ENCODE data around the gene IL31. TPM values are rescaled to one million over a fixed set of nuclear protein-coding genes. Genes with fewer than 3 reads are reported as not detected.

Gene IL31
- total and polyA plus RNA-seq, 4 donors = not detected

DNA sequence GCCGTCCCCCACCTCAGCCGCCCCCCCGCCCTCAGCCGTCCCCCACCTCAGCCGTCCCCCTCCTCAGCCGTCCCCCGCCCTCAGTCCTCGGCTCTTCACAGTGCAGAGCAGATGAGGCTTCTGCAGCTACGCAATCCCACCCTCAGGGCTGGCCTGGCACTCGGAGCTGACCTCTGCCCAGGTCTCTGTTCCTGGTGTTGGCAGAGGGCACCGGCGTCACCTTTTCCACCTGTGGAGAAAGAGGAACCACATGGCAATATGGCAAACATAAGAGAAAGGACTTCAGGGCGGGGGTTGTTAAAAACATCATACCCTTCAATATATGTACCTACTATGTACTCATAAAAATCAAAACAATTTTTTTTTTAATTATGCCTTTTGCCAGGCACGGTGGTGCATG lies 49.7 kb downstream of the IL31 start:
- DNase-seq (peak in 1 of 3 donors; percentile 0), ATAC-seq (ENCODE audit: insufficient read depth, low FRiP score) (no peak)
- Histone ChIP-seq H3K27me3 (ENCODE audit: control insufficient read depth in 3 of 3, insufficient read depth in 3 of 3, low read length in 2 of 3) (no peaks in the 10 kb centered on the region), H3K27ac (ENCODE audit: low read depth in 1 of 2, low read length in 1 of 2) (no peak overlapping the region), H3K9ac (ENCODE audit: insufficient read depth in 1 of 2, low read length in 2 of 2) (no peak overlapping the region), H3K4me1 (ENCODE audit: control insufficient read depth in 5 of 5, insufficient read depth in 5 of 5, low read length in 5 of 5) (peaks cover 0 to 12% (median 3%) of the 10 kb centered on the region in 5 donors), H3K36me3 (ENCODE audit: control insufficient read depth in 4 of 4, insufficient read depth in 4 of 4, low read length in 4 of 4) (peaks cover under 1 to 20% (median 16%) of the 10 kb centered on the region in 4 donors), H3K9me3 (ENCODE audit: control insufficient read depth in 4 of 4, insufficient read depth in 3 of 4, low read length in 3 of 4) (no peaks in the 10 kb centered on the region), H3K4me3 (no peak overlapping the region)
- TF ChIP-seq CTCF (IDR thresholded peaks at IDR 0.05; ENCODE audit: control extremely low read depth, extremely low read depth) = no peak
- 87 to 88% methylated on average over 10 to 13 of the region's 14 CpGs for WGBS, 2 donors

DNA sequence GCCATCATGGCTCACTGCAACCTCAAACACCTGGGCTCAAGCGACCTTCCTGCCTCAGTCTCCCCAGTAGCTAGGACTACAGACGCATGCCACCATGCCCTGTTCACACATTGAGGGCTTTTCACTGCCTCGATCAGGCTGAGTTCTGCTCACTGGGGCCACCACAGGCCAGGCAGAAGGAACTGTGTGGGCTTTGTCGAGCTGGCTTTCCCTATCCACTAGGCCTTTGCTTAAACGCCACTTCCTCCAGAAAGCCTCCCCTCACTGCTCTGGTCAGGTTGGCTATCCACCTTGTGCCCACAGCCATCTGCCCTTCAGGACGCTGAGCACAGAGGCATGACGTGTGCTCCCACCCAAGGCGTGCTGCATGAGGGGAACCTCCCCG lies 50.3 kb downstream of the IL31 start:
- no peak overlapping the region for H3K9ac ChIP-seq (ENCODE audit: insufficient read depth in 1 of 2, low read length in 2 of 2)
- ATAC-seq (ENCODE audit: insufficient read depth, low FRiP score) = no peak

DNA sequence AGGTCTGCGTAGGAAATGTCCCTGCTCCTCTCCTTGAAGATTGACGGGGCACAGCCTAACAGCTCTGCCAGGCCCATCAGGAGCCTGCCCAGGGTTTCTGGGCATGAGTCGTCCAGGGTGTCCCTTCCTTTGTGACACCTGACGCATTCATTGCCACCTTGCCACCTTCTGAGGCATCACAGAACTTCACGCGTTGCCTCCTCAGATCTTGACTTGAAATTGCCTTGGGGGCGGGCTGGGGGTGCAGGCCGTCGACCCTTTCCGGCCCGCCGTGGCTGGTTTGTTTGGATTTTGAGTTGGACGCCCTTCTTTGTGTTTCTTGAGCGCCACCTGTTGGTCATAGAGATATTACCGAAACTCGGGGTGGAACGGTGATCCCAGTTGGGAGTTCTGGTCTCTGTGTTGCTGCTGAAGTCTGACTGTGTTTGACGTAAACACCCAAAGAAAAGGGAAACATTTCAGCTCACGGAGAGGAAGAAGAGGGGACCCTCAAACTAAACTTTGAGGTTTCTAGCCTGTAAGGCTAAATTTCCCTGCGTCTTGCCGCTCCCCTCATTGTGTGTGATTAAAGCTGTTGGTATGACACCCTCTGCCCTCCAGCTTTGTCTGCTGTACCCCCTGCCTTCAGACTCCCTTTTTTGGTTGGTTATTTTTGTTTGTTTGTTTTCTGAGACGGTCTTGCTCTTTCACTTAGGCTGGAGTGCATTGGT lies 50.8 kb downstream of the IL31 start:
- peak; percentile 78 to 86 (median 82) for DNase-seq
- peaks cover 0 to 10% (median 8%) of the 10 kb centered on the region in 4 donors for H3K36me3 ChIP-seq (ENCODE audit: control insufficient read depth in 4 of 4, insufficient read depth in 4 of 4, low read length in 4 of 4)
- H3K4me3 ChIP-seq = no peak overlapping the region
- no peaks in the 10 kb centered on the region for H3K9me3 ChIP-seq (ENCODE audit: control insufficient read depth in 4 of 4, insufficient read depth in 3 of 4, low read length in 3 of 4)
- 21% methylated on average over 22 of the region's 22 CpGs for WGBS, 2 donors
- TF ChIP-seq CTCF (IDR thresholded peaks at IDR 0.05; ENCODE audit: control extremely low read depth, extremely low read depth) = peak; percentile 73
- H3K27ac ChIP-seq (ENCODE audit: low read depth in 1 of 2, low read length in 1 of 2) = no peak overlapping the region
- H3K9ac ChIP-seq (ENCODE audit: insufficient read depth in 1 of 2, low read length in 2 of 2) = no peak overlapping the region
- H3K27me3 ChIP-seq (ENCODE audit: control insufficient read depth in 3 of 3, insufficient read depth in 3 of 3, low read length in 2 of 3) = no peaks in the 10 kb centered on the region
- peak; percentile 56 for ATAC-seq (ENCODE audit: insufficient read depth, low FRiP score)
- peaks cover 0 to 12% (median 3%) of the 10 kb centered on the region in 5 donors for H3K4me1 ChIP-seq (ENCODE audit: control insufficient read depth in 5 of 5, insufficient read depth in 5 of 5, low read length in 5 of 5)

More for the DNA sequence above, 50.3 kb downstream of the IL31 start:
- H3K9me3 ChIP-seq (ENCODE audit: control insufficient read depth in 4 of 4, insufficient read depth in 3 of 4, low read length in 3 of 4) = no peaks in the 10 kb centered on the region
- H3K27ac ChIP-seq (ENCODE audit: low read depth in 1 of 2, low read length in 1 of 2) = no peak overlapping the region
- H3K27me3 ChIP-seq (ENCODE audit: control insufficient read depth in 3 of 3, insufficient read depth in 3 of 3, low read length in 2 of 3) = no peaks in the 10 kb centered on the region
- no peak overlapping the region for H3K4me3 ChIP-seq
- peaks cover 0 to 12% (median 3%) of the 10 kb centered on the region in 5 donors for H3K4me1 ChIP-seq (ENCODE audit: control insufficient read depth in 5 of 5, insufficient read depth in 5 of 5, low read length in 5 of 5)
- peaks cover 0 to 14% (median 12%) of the 10 kb centered on the region in 4 donors for H3K36me3 ChIP-seq (ENCODE audit: control insufficient read depth in 4 of 4, insufficient read depth in 4 of 4, low read length in 4 of 4)
- WGBS, 2 donors = 87 to 89% methylated on average over 9 of the region's 9 CpGs
- no peak for TF ChIP-seq CTCF (IDR thresholded peaks at IDR 0.05; ENCODE audit: control extremely low read depth, extremely low read depth)
- peak in 1 of 3 donors; percentile 6 for DNase-seq

Small RNAs within 50 kb of the gene (small RNA-seq; reads per million reads assigned to genes)
- 0.91 reads per million, percentile 79 among the genes with 10 or more reads in this experiment for gene DIABLO (ENCODE audit: low replicate concordance)

Other genes starting within 250 kb of the IL31 start
- gene BCL7A, start 152.3 kb downstream of the IL31 start, total RNA-seq = 10 to 100 TPM; 13.2 to 21.2 TPM
- gene BCL7A, start 152.3 kb downstream of the IL31 start, polyA plus RNA-seq = 1 to 10 TPM; 3.4 to 4.5 TPM
- gene MLXIP, start 95.5 kb downstream of the IL31 start, total RNA-seq = 10 to 100 TPM; 47.0 to 58.8 TPM
- gene MLXIP, start 95.5 kb downstream of the IL31 start, polyA plus RNA-seq = 10 to 100 TPM; 29.1 to 30.5 TPM
- 10 to 100 TPM; 10.7 to 11.6 TPM for gene LRRC43, start 8.9 kb upstream of the IL31 start, total RNA-seq
- gene LRRC43, start 8.9 kb upstream of the IL31 start, polyA plus RNA-seq = 1 to 10 TPM; 2.1 to 3.7 TPM
- gene B3GNT4, start 29.5 kb upstream of the IL31 start, total RNA-seq = under 1 TPM in 1 of 2 donors, not detected in 1; 0.80 TPM
- under 1 TPM; 0.43 to 0.49 TPM for gene B3GNT4, start 29.5 kb upstream of the IL31 start, polyA plus RNA-seq
- 10 to 100 TPM; 37.5 to 44.1 TPM for gene DIABLO, start 51.8 kb upstream of the IL31 start, total RNA-seq
- gene DIABLO, start 51.8 kb upstream of the IL31 start, polyA plus RNA-seq = 10 to 100 TPM; 40.5 to 46.8 TPM
- gene VPS33A, start 92.3 kb upstream of the IL31 start, total RNA-seq = 10 to 100 TPM; 15.7 to 17.6 TPM
- gene VPS33A, start 92.3 kb upstream of the IL31 start, polyA plus RNA-seq = 10 to 100 TPM in 1 of 2 donors, 1 to 10 TPM in 1; 8.1 to 15.1 TPM
- gene CLIP1, start 248.4 kb upstream of the IL31 start, total RNA-seq = 10 to 100 TPM; 48.7 to 93.7 TPM
- 10 to 100 TPM; 26.6 to 43.0 TPM for gene CLIP1, start 248.4 kb upstream of the IL31 start, polyA plus RNA-seq

All from lung (tissue), 13 donors.